Activated CD8-positive, alpha-beta memory T cell treated with anti-CD3 and anti-CD28 coated beads, Interleukin-2, amount 10 ng/mL, durations not matched to agents 7 days and 5 days (primary cell): ENCODE measurements around the gene ALLC. TPM values are rescaled to one million over a fixed set of nuclear protein-coding genes. Genes with fewer than 3 reads are reported as not detected.
"Not testable (repeated sequence)": the region's sequence is repeated elsewhere in the genome, so short reads cannot be mapped to it uniquely, and the experiment has no call there.

Experiments
- ATAC-seq: fragments of 150-1000 bp; cut with Tn5 transposase; one replicate; pipeline ENCODE4 v1.10.0; 2021; ENCODE audit warnings: moderate library complexity
- CTCF ChIA-PET: fragments of 350-600 bp; sonication (Branson Sonifier 250); formaldehyde crosslinking; loops from one replicate; lab custom pipeline; 2021; ENCODE audit warnings: antibody characterized with exemption; lab: Charles Lee
- DNase-seq: peaks from one replicate; pipeline ENCODE4 v3.0.0-alpha.2; 2020
- H3K27ac Mint-ChIP-seq: one replicate; pipeline ENCODE4 v1.8.0; 2021; ENCODE audit warnings: mild to moderate bottlenecking, mixed read lengths
- H3K27me3 Mint-ChIP-seq: one replicate; pipeline ENCODE4 v1.8.0; 2021; ENCODE audit warnings: mixed read lengths
- H3K36me3 Mint-ChIP-seq: one replicate; pipeline ENCODE4 v1.8.0; 2021; ENCODE audit warnings: mild to moderate bottlenecking, mixed read lengths
- H3K4me1 Mint-ChIP-seq: one replicate; pipeline ENCODE4 v1.8.0; 2021; ENCODE audit warnings: mixed read lengths
- H3K4me3 Mint-ChIP-seq: one replicate; pipeline ENCODE4 v1.8.0; 2021; ENCODE audit warnings: mild to moderate bottlenecking, moderate library complexity, mixed read lengths
- H3K9me3 Mint-ChIP-seq: one replicate; pipeline ENCODE4 v1.8.0; 2022; ENCODE audit warnings: low read depth, mixed read lengths
- total RNA-seq, 2 experiments: library from RNA; stranded (reverse); gene quantifications; one replicate each; pipeline ENCODE4 v1.2.3, GENCODE V29; 2021

ALLC gene
- not detected for total RNA-seq

DNA sequence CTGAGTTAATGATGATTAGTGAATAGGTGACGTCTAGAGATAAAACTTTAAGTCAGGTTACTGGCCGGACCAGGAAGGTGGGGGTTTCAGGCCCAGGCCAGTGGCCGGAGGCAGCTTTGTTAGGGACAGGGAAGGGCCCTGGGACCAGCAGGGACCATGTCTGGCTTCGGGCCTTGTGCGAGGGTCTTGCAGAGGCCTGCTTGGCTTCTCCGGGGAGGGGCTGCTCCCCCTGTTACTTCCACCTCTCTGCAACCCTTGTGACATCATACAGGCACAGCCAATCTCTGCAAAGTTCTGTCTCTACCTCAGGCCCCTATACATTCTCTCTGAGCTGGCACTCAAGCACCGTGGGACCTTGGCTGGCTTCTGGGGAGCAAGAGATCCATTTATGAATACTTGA lies at the start of gene ALLC:
Gene ALLC (plus strand): TSS at position 320 of the 400 bp plus-strand sequence. CDS start 12,958 bp downstream, outside the sequence.
- no peak within 1 kb of the TSS for H3K27ac Mint-ChIP-seq
- peaks cover 17% of the 10 kb centered on the region for H3K4me1 Mint-ChIP-seq
- CTCF ChIA-PET = no interaction called here
- ATAC-seq (no peak), DNase-seq (no peak)
- H3K27me3 Mint-ChIP-seq = no peaks in the 10 kb centered on the region
- no peaks in the 10 kb centered on the region for H3K9me3 Mint-ChIP-seq
- H3K36me3 Mint-ChIP-seq = no peaks in the 10 kb centered on the region
- H3K4me3 Mint-ChIP-seq = no peak within 1 kb of the TSS

DNA sequence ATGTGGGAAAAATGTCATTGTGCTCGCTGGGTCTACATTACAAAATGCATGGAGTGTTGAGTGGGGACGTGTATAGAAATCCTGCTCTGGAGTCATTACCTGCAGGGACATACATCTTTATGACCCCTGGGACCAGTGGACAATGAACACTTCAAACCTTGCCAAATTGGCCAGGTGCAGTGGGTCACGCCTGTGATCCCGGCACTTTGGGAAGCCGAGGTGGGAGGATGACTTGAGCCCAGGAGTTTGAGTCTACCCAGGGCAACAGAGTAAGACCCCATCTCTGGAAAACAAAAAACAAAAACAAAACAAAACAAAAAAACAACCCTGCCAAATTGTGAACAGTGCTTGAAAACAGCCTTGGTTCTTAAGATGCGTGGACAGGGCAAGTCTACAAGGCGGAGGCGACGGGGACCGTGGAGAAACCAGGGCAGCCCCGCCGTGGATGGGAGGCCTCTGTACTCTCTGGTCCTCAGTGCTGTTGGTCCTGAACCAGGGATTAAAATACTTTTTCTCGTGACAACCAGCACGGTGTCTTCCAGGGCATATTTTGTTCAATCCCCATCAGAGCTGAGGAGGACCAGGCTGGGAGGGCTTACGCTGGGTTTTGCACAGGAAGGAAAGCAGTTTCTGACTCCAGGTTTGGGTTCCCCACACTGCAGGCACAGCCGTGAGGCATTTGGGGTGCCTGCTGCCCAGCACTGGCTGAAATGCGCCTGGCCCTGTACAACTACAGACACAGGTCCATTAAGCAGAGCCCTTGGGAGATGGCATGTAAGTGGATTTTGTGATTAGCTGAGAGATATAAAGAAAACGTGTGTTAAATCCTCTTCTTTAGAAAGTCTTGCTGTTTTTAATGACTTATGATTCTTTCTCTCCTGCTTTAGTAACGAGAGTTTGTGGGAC lies 49.4 kb upstream of the ALLC start:
- no peaks in the 10 kb centered on the region for H3K36me3 Mint-ChIP-seq

GRCh38 chr2:3609279-3609673 lies 48.7 kb upstream of the ALLC start:
- H3K4me1 Mint-ChIP-seq = peaks cover 22% of the 10 kb centered on the region
- CTCF ChIA-PET = interaction anchor here (0.8 kb wide), 1 partner anchor 43 kb away, joined by 4 read pairs; no protein-coding TSS in a partner anchor
- ATAC-seq (peak; percentile 64), DNase-seq (peak; percentile 59)
- not testable (repeated sequence) for H3K4me3 Mint-ChIP-seq, H3K36me3 Mint-ChIP-seq, H3K9me3 Mint-ChIP-seq, H3K27me3 Mint-ChIP-seq, H3K27ac Mint-ChIP-seq

More for the DNA sequence above, 49.4 kb upstream of the ALLC start:
- Mint-ChIP-seq H3K27me3 (no peaks in the 10 kb centered on the region), H3K4me3 (no peak overlapping the region), H3K27ac (peak overlapping the region; percentile 64), H3K4me1 (peaks cover 22% of the 10 kb centered on the region), H3K9me3 (no peaks in the 10 kb centered on the region)
- DNase-seq = peak; percentile 40
- CTCF ChIA-PET = interaction anchor here (0.8 kb wide), 1 partner anchor 43 kb away, joined by 4 read pairs; no protein-coding TSS in a partner anchor
- no peak for ATAC-seq

- no peaks in the 10 kb centered on the region for H3K36me3 Mint-ChIP-seq
- CTCF ChIA-PET = no interaction called here
These were observed 47.6 kb upstream of the ALLC start for GRCh38 chr2:3610415-3610814.

DNA sequence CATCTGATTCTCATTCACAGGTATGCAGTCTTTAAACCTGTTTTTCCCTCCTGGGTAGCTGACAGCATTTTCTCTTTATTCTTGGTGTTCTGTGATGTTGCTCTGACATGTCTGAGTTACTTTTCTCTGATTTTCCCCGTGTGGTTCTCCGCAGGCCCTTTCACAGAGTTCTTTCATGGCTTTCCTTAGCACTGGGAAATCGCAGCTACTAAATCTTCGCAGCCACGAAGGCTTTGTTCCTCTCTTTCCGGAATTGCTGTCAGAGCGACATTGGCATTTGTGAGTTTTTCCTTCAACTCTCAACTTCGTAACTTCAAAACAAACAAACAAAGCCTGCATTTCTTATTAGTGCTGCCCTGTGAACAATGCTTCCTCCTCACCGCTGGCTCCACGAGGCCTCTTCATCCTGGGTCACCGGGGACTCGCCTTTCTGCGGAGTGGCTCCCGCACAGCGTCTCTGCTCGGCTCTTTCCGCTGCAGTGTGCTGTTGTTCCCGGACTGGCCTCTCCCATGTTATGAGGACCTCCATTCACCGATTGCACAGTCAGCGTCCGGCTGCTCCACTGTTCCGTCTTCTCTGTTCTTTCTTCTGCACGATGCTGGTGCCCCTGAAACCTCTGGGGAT lies 47.0 kb upstream of the ALLC start:
- Mint-ChIP-seq H3K4me1 (peaks cover 13% of the 10 kb centered on the region), H3K4me3 (no peak overlapping the region), H3K27me3 (no peaks in the 10 kb centered on the region), H3K36me3 (no peaks in the 10 kb centered on the region), H3K9me3 (peaks cover 2% of the 10 kb centered on the region), H3K27ac (no peak overlapping the region)
- ATAC-seq (no peak), DNase-seq (no peak)
- CTCF ChIA-PET = no interaction called here

More at GRCh38 chr2:3610415-3610814, 47.6 kb upstream of the ALLC start:
- ATAC-seq = no peak
- peaks cover 19% of the 10 kb centered on the region for H3K4me1 Mint-ChIP-seq
- no peak overlapping the region for H3K4me3 Mint-ChIP-seq
- DNase-seq = peak; percentile 36
- H3K27ac Mint-ChIP-seq = no peak overlapping the region
- H3K27me3 Mint-ChIP-seq = no peaks in the 10 kb centered on the region
- peaks cover 2% of the 10 kb centered on the region for H3K9me3 Mint-ChIP-seq

- Mint-ChIP-seq H3K27ac (no peak overlapping the region), H3K4me3 (no peak overlapping the region), H3K4me1 (peaks cover 13% of the 10 kb centered on the region), H3K27me3 (no peaks in the 10 kb centered on the region), H3K36me3 (no peaks in the 10 kb centered on the region), H3K9me3 (peaks cover 2% of the 10 kb centered on the region)
- CTCF ChIA-PET = no interaction called here
- ATAC-seq (no peak), DNase-seq (no peak)
These were observed 46.4 kb upstream of the ALLC start for GRCh38 chr2:3611589-3611988.

DNA sequence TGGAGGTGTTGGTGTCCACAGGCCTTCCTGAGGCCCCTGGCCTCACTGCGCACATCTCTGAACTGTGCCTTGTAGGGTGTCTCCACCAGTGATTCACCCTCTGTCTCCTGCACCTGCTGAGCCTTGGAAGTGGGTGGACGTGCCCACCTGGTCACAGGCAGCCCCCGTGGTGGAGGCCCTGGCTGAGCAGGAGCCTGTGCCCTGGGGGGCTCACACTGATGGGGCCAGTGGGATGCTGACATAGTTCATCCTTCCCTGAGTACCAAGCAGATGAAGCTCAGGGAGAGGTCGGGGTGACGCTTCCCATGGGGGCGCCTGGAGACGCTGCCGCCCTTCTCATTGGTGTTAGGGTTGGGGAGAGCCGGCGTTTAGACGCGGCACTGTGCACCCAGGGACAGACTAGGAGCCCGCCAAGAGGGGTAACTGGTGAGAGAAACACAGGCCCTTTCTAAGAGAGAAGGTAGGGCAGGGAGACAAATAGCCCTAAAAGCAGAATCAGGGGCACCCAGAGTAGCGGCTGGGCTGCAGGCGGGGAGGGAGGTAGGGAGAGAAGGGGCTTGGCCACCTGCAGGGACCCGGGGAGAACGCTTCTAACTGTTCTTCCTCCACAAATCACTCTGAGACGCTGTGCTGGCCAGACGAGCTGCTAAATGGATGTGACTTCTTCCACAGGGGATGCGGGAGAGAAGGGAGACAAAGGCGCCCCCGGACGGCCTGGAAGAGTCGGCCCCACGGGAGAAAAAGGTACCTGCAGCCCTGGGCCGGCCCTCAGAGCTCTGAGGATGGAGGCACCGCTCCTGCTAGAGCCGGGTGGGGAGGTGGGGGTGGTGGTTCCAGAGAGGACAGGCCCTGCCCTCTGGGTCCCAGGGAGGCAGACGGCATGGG lies 45.1 kb upstream of the ALLC start:
- Mint-ChIP-seq H3K4me3 (no peak overlapping the region), H3K36me3 (no peaks in the 10 kb centered on the region), H3K9me3 (peaks cover 2% of the 10 kb centered on the region), H3K4me1 (peaks cover 11% of the 10 kb centered on the region), H3K27ac (no peak overlapping the region), H3K27me3 (no peaks in the 10 kb centered on the region)
- peak; percentile 29 for DNase-seq
- CTCF ChIA-PET = no interaction called here
- no peak for ATAC-seq

GRCh38 chr2:3613524-3613905 lies 44.5 kb upstream of the ALLC start:
- peaks cover 8% of the 10 kb centered on the region for H3K4me1 Mint-ChIP-seq

GRCh38 chr2:3614743-3615142 lies 43.3 kb upstream of the ALLC start:
- CTCF ChIA-PET = not testable (repeated sequence)

More at GRCh38 chr2:3613524-3613905, 44.5 kb upstream of the ALLC start:
- CTCF ChIA-PET = no interaction called here
- peaks cover 2% of the 10 kb centered on the region for H3K9me3 Mint-ChIP-seq
- no peak overlapping the region for H3K27ac Mint-ChIP-seq
- peaks cover 3% of the 10 kb centered on the region for H3K27me3 Mint-ChIP-seq
- H3K4me3 Mint-ChIP-seq = no peak overlapping the region
- no peak for ATAC-seq
- peak; percentile 12 for DNase-seq
- H3K36me3 Mint-ChIP-seq = no peaks in the 10 kb centered on the region

DNA sequence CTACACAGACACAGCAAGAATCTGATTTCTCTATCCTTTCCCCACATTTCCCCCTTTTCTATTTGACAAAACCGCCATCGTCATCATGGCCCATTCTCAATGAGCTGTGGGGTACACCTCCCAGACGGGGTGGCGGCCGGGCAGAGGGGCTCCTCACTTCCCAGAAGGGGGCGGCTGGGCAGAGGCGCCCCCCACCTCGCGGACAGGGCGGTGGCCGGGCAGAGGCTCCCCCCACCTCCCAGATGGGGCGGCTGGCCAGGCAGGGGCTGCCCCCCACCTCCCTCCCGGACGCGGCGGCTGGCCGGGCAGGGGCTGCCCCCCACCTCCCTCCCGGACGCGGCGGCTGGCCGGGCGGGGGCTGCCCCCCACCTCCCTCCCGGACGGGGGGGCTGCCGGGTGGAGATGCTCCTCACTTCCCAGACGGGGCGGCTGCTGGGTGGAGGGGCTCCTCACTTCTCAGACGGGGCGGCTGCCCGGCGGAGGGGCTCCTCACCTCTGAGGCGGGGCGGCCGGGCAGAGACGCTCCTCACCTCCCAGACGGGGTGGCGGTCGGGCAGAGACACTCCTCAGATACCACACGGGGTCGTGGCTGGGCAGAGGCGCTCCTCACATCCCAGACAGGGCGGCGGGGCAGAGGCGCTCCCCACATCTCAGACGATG lies 42.3 kb upstream of the ALLC start:
- H3K27ac Mint-ChIP-seq, H3K9me3 Mint-ChIP-seq, H3K4me3 Mint-ChIP-seq, H3K27me3 Mint-ChIP-seq, H3K4me1 Mint-ChIP-seq, ATAC-seq, H3K36me3 Mint-ChIP-seq, CTCF ChIA-PET: not testable (repeated sequence)
- peak; percentile 18 for DNase-seq

More at GRCh38 chr2:3614743-3615142, 43.3 kb upstream of the ALLC start:
- not testable (repeated sequence) for H3K27me3 Mint-ChIP-seq, ATAC-seq, H3K4me3 Mint-ChIP-seq, DNase-seq, H3K9me3 Mint-ChIP-seq, H3K4me1 Mint-ChIP-seq, H3K27ac Mint-ChIP-seq, H3K36me3 Mint-ChIP-seq

DNA sequence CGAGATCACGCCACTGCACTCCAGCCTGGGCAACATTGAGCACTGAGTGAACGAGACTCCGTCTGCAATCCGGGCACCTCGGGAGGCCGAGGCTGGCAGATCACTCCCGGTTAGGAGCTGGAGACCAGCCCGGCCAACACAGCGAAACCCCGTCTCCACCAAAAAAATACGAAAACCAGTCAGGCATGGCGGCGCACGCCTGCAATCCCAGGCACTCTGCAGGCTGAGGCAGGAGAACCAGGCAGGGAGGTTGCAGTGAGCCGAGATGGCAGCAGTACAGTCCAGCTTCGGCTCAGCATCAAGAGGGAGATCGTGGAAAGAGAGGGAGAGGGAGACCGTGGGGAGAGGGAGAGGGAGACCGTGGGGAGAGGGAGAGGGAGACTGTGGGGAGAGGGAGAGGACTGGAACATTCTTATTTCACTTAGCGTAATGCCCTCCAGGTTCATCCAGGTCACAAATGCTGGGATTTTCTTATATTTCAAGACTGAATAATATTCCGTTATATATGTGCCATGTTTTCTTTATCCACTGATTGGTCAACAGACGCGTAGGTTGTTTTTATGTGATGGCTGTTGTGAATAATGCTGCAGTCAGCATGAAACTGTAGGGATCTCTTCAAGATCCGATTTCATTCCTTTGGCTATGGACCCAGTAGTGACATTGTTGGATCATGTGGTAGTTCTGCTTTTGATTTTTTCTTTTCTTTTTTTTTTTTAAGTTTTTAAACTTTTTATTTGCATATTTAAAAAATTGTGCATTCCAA lies 41.4 kb upstream of the ALLC start:
- H3K36me3 Mint-ChIP-seq, H3K4me1 Mint-ChIP-seq, H3K9me3 Mint-ChIP-seq, H3K27me3 Mint-ChIP-seq, ATAC-seq, H3K4me3 Mint-ChIP-seq, CTCF ChIA-PET, H3K27ac Mint-ChIP-seq, DNase-seq: not testable (repeated sequence)

- CTCF ChIA-PET = no interaction called here
- ATAC-seq = no peak
- H3K36me3 Mint-ChIP-seq = no peaks in the 10 kb centered on the region
- H3K27me3 Mint-ChIP-seq = peaks cover 6% of the 10 kb centered on the region
- peaks cover 2% of the 10 kb centered on the region for H3K9me3 Mint-ChIP-seq
- DNase-seq = peak; percentile 26
- H3K4me3 Mint-ChIP-seq = no peak overlapping the region
- H3K4me1 Mint-ChIP-seq = no peaks in the 10 kb centered on the region
- no peak overlapping the region for H3K27ac Mint-ChIP-seq
These were observed 40.7 kb upstream of the ALLC start for GRCh38 chr2:3617198-3617890.
